Breast epithelium (tissue), 3 donors: ENCODE data around the gene MAU2.

Experiments used
- POLR2A ChIP-seq: fragments of 450-650 bp; IDR thresholded peaks from one replicate; pipeline ENCODE4 v1.6.1; 2016; ENCODE audit warnings: antibody characterized with exemption, mild to moderate bottlenecking, moderate library complexity
- POLR2AphosphoS5 ChIP-seq, 3 donors: sonication (generic); formaldehyde crosslinking; IDR thresholded peaks; one replicate each; pipeline ENCODE4 v1.6.1; 2017; ENCODE audit warnings: antibody characterized with exemption in 3 of 3

GRCh38 chr19:19296953-19297689, 23.5 kb upstream of the MAU2 start:
- TF ChIP-seq POLR2AphosphoS5 (IDR thresholded peaks at IDR 0.05) (no peak), POLR2A (no peak)
